ENCODE results near the gene TFB1M.

The TFB1M gene

DNA sequence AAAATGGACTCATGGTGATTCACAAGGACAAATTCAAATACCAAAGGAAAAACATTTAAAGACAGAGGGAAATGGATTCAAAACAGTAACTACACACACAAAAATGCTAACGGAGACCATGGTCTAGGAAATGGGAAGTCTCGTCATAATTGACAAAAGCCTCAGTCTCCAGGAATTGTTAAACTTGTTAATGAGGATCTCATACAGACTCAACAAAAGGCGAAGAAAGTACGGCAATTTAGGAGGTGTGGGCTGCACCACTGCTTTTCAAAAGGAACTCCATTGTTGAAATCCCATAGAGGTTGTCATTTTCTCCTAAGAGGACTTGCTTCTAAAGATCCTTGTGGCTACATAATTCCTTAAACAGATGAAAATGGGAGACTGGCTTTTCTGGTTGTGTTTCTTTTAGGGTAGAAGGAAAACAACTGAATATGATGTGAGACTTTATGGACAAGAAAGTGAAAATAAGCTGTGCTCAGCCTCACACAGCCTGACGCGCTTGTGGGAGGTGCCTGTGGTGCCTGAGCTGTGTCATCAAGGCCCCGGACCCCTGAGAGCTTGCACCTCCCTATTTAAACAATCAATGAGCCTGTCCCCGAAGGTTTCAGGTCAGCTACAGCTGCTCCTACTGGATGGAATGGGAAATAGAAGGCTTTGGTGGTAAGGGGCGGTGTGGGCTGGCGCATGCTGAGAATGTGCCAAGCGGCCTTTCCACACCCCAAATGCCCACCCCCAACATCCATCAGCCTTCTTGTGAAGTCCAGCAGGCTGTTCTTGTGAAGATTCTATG lies 53.0 kb downstream of the TFB1M start:
- no peak for DNase-seq

DNA sequence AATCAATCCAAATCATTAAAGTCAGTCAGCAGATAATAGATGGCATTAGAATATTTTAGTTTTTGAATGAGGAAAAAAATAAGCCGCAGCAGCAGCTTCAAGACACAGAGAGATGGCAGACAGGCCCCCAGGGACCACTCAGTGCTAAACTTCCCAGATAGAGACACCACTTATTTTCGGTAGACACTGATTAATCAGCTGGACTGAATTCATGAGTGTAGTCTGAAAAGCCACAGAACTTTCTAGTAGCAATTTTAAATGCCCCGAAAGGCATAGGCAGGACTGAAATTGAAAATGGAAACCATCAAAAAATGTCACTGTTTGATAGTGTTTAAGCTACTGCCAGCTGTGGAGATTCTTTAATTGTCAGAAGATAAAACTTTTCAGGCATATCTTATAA lies 53.6 kb downstream of the TFB1M start:
- no peak for DNase-seq

DNA sequence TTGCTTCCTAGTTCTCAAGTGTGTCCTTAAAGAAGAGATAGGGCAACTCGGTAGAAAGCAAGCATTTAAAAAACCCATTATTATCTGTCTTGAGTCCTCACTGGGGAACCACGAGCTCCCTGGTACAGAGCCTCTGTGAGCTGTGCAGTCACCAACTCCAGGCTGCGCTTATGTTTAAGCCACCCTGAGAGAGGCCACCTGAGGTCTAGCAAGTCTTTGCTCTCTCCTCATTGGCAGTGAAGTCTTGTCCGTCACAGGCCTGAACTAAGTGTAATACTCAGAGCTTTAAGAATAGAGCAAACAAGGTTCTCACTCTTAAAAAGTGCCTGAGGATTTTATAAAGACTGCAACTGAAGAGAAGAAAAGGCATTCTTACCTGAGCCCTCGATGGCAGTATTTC lies 54.4 kb downstream of the TFB1M start:
- no peak for DNase-seq

DNA sequence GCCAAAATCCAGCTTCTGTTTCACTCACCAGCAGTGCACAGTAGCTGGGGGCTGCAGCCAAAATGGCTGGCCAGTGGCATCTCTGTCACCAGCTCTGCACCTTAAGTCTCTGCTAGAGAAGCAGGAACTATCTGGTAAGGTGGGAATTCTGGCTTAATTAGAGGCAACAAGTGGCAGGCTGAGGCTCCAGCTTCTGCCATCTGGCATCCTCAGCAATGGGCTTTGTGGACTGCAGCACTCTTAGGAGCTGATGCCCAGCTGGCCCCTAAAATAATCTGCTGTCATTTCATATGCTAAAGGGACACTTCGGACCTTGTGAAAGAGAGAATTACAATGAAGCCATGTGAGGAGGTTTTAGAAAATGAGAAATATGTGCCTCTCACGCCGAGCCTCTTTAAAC lies 55.1 kb downstream of the TFB1M start:
- DNase-seq: no peak

DNA sequence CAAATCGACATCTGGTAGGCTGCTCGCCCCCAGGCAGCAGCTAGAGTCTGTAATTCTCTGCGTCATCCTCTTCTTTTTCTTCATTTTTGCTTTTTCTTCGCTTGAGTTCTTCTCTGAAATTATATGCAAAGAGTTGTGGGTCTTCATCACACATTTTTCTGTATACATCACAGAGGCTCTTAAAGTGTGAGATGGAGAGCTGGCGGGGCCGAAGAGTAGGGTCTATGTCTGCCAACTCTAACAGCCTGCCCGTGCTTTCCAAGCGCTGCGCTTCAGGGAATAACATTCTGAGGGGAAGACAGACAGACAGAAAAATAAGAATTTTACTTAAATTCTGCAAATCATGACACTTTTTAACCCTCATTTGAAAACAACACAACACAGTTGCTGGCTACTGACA lies 56.5 kb downstream of the TFB1M start:
- DNase-seq: no peak

DNA sequence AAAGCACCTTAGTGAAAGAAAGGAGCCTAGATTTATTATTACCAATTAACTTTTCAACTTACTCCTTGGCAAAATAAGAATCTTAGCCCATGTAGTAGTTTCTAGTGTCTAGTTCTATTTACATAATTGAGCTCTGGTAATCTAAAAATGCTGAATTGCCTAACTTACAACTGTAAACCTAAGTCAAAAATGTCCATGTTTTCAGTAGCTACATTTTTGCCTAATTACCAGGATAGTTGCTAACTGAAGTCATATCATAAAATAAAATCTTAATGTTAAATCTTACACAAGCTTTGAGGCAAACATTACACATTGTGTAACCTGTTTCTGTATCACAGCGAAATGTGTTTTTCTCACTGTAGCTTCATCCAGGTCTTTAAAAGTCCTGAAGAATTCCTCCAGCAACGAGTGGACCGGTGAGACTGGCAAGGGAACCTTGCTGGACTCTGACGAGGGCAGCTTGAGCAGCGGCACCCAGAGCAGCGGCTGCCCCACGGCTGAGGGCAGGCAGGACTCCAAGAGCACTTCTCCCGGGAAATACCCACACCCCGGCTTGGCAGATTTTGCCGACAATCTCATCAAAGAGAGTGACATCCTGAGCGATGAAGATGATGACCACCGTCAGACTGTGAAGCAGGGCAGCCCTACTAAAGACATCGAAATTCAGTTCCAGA lies 58.0 kb downstream of the TFB1M start:
- no peak for DNase-seq

DNA sequence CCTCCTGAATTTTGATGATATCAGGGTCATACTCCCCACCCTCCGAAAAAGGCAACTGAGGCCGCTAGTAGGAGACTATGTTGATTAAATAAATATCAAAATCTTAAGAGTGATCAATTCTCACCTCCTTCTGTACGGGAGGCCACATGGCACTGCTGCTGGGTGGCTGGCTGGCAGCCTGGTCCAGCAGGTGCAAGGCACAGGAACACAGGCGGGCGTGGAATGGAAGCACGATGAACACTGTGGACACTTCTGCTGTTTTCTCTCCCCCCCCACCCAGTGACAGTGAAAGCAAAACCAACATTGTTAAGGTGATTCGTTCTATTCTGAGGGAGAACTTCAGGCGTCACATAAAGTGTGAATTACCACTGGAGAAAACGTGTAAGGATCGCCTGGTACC lies 60.1 kb downstream of the TFB1M start:
- no peak for DNase-seq

DNA sequence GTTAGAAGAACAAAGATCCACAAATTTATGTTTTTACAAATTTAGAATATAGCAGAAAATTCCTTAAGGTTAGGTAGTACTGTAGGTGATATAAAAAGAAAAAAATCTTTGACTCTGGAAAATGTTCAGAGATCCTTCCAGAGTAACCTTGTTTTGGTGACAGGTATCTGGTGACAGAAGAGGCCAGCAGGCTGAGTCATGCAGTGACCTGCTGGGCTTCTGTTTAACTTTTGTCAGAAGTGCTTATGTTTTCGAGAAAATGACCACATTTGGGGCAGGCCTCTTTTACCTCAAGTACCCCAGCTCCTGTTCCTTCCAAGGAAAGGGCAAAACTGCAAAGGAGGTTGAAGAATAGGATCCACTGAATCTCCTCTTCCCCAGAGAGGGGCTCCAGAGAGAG lies 60.9 kb downstream of the TFB1M start:
- DNase-seq: no peak

DNA sequence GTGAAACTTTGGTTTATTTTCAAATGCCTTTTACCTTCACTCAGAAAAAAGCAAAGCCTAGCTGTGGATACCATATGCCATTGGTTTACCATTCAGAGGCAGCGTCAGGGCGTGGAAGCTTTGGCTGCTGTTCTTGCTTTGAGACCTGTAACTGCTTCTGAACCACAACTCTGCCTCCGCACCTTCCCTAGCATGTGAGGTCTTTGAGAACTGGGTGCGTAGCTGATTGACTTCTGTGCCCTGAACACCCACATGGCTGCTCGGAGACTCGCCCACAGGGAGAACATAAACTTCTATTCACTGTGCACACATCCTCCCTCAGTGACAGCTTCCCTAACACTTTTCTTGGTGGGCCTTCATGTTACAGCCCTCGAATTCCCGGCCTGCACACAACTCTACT lies 61.7 kb downstream of the TFB1M start:
- no peak for DNase-seq

DNA sequence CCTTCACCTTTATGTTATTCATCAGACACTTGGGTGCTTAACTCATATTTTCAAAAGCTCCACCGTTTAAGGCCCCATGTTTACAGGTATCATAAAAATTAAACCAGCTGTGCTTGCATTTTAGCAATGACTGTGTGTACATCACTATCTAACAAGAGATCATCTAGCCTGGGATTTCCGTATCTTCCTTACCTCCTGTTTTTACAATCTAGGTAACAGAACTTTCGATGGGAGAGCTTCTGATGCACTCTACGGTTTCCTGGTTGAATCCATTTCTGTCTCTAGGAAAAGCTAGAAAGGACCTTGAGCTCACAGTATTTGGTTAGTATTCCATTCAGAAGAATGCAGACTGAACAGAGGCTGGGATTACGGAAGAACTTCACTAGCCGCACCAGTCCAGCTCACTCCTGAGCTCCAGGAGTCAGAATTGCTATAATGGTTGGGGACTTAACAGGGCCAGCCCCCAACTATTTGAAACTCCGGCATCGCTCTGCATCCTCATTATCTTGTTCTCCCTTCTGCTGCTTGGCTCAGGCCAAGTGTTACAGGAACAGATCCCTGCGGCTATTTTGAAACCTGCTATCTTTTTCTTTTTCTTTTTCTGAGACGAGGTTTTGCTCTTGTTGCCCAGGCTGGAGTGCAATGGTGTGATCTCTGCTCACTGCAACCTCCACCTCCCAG lies 63.4 kb downstream of the TFB1M start:
- DNase-seq: no peak

DNA sequence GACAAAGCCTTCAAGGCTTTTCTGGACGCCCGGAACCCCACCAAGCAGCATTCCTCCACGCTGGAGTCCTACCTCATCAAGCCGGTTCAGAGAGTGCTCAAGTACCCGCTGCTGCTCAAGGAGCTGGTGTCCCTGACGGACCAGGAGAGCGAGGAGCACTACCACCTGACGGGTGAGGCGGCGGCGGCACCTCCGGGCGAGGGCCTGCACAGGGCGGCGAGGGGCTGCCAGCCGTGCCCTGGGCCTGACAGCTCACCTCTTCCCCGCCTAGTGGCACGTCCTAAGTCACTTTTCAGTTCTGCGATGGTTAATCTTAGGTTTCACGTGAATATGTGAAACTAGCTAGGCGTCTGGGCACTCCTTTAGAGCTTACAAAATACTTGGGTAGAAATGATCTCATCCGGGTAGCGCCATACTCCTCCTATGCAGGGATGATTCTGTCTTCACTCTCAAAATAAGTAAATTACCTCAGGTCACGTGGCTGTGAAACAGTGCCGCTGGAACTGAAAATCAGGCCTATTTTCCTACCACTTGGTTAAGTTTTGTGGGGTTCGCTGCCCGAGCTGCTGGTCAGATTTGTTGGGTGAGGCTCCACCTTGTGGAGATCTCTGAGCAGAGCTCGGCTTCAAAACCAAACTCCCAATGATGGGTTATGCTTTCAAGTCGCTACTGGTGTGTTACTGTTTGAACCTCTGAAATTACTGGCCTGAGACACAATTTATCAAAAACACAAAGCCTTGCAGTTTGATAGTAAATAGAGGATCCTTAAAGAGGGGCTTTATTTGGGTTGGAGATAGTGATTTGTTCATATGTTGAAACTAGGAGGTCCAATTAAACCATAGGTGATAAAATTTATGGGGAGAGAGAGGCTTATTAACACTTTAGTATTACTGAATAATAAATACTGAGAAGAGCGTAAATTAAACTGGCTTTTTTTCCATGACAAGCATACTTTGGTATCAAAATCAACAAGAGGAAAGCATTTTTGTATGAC lies 66.0 kb downstream of the TFB1M start:
- DNase-seq: peak; percentile 66

DNA sequence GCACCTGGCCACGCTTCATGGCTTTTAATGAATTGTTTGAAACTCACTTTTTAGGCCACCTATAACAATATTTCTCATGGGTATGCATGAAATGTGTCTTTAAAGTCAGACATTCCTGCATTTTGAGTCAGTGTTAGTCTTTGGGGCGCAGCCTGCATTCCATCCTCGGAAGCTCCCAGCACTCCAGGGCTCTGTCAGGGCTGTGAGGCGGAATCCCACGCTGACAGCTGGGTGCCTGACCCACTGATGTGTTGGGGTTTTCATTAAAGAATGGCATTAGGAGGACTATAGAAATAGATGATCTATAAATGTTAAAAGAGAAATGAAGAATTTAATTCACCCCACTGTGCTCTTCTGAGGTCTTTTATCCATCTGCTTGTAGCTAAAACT lies 66.7 kb downstream of the TFB1M start:
- no peak for DNase-seq

DNA sequence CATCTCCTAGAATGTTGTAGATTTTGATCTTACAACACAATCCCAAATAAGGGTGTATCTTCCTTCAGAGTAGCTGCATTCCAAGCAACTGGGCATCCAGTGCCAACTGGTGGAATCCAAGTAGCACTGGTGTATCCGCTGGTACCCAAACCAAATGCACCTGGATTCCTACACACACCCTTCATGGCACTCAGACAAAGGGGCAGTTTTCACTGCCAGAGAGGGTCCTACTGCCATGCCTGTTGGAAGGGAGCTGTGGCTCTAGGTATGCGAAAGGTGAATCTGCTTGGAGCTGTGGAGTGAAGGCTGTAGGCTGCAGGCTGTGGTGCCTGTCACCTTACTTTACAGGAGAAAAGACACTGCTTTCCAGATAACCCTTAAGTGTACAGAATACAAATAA lies 67.5 kb downstream of the TFB1M start:
- no peak for DNase-seq

DNA sequence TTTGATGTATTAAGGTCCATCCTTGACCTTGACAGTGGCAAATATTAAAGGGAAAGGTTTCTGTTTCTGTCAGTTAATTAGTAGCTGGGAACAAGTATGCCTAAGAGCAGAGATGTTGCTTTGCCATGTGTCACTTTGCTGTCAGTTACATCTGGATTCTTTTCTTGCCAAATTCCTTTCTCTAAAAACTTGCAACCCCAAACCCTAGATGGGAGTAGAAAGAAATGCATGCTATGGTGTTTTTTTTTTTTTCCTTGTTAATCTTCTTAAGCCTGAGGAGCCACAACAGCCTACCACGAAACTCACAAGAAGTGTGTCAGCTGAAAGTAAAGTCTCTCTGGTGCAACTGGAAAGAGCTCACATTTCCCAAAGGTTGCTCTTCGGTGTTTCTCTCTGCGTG lies 68.5 kb downstream of the TFB1M start:
- no peak for DNase-seq

DNA sequence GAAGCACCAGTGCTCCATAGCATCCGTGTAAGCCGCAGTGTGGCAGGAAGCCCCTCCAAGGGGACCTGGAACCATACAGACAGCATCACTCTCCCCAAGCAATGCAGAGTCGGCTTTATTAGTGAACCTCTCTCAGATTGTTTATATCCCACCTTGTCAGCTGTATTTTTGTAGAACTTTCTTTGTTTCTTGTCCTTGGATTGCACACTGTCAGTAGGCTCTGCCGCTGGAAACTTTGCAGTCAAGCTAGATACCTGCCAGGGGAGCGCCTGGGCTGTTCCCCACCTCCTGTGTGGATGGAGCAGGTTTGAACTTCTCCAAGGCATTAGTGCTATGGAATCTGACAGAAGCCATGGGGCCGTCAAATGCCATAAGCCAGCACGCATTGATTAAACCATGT lies 69.1 kb downstream of the TFB1M start:
- no peak for DNase-seq

DNA sequence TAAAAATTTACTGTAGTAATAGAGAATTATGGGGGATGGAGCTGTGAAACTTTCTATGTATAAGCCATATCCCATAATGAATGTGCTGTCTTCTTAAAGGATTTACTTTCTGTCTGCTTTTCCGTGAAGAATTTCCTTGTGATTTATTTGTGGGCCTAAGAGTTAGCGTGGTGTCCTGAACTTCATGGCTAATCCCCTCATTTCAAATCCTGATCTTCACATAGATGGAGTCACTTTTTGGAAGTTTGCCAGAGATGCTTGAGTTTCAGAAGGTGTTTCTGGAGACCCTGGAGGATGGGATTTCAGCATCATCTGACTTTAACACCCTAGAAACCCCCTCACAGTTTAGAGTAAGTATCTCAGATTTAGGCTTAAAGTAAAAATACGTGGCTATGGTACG lies 69.8 kb downstream of the TFB1M start:
- no peak for DNase-seq

DNA sequence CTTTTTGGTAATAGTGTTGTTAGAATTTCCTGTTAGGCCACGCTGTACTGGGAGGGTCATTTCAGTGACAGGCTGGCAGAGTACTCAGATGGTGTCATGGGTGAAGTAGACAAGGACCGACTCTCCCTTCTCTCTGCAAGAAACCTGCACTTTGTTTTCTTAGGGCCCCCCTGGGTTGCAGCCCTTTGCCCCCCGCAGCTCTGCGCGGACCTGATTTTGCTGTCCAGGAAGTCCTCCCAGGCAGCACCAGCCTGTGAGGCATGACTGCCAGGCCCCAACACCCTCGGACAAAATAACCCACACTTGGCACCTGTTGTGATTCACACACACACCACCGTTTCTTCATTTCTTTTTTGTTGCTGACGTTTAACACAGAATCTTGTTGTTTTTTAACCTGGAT lies 72.3 kb downstream of the TFB1M start:
- no peak for DNase-seq

DNA sequence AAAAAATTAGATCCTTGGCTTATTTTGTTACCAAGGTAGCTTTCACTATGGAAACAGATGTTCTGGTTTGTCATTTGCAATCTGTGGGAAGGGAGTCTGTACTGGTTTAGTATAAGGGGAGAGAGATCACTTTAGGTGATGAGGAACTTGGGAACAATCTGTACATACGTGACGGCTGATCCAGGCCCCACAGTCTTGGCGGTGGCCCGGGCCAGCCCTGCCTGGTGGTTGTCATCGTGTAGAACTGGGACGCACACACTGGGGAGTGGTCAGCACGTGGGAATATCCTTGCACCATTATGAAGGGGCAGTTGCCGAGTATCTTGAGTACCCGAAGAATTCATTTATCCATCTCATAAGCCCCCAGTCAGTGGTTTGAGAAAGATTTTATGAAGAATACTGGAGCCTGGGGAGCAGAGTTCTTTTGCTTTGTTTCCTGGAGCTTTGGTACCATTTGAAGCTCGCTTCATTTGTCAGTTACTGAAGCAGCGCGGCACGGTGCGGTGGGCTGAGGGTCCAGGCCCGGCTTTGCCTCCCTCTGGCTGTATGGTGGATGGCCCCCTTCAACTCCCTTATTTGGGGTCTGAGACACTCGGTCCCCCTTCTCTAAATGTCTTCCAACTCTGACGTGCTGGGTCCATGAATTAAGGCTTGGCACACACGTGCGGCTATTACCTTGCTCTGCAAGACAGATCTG lies 73.2 kb downstream of the TFB1M start:
- no peak for DNase-seq

DNA sequence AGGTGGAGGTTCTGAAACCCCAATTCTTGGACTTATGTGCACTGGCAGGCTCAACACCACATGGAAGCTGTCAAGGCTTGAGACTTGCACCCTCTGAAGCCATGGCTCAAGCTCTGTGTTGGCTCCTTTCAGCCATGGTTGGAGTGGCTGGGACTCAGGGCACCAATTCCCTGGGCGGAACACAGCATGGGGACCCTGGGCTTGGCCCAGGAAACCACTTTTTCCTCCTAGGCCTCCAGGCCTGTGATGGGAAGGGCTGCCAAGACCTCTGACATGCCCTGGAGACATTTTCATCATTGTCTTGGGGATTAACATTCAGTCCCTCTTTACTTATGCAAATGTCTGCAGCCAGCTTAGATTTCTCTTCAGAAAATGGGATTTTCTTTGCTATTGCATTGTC lies 76.7 kb downstream of the TFB1M start:
- DNase-seq: no peak

DNA sequence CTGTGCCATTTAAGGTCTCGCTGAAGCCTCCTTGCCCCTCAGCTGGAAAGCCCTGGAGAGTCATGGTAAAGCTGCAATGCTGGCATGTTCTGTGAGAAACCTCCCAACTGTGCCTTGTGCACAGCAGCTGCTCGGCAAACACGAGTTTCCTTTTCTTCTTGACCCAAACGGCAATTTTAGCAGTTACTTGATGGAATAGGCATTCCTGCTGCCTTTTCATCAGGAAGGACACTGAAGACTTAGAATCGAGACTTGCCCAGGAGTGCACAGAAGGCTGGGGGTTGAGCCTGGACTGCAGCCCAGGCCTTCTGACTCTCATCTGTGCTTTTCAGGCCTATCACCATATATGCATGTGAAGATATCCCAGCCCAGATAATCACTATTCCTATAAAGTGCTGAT lies 79.2 kb downstream of the TFB1M start:
- DNase-seq: no peak

DNA sequence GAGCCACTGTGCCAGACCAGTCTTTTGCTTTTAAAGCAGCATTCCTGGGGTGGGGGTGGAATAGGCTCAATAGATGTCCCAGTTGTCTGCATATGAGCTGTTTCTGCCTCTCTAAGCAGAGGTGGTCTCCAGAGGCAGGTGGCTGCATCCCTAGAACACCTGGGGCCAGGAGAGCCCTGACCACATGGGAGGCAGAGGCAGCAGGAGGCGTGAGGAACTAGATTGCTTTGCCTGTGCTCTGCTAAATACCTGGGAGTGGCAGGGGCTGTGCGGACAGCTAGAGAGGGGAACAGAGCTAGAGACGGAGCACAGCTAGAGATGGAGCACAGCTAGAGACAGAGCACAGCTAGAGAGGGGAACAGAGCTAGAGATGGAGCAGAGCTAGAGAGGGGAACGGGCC lies 79.6 kb downstream of the TFB1M start:
- no peak for DNase-seq

DNA sequence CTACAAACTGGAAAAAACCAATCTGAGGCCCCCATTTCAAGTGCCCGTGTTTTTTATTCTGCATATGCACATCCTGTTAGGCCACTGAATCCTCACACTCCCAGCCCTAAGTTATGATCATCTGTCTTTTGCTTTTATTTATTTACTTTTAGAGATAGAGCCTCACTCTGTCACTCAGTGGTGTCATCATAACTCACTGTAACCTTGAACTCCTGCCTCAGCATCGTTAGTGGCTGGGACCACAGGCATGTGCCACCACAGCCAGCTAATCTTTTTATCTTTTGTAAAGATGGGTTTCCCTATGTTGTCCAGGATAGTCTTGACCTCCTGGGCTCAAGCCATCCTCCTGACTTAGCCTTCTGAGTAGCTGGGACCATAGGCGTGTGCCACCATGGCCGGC lies 80.1 kb downstream of the TFB1M start:
- DNase-seq: no peak
